RWPE2 (cell line): ENCODE data around the gene EPG5.
A peak's percentile ranks its signal among the peaks of the same experiment; 100 is the strongest.

Experiments
- ATAC-seq: fragments of 200-7000 bp; cut with Tn5 transposase; 3 replicates; pipeline ENCODE4 v1.9.1; 2021; ENCODE audit warnings: low read depth
- DNase-seq: peaks from one replicate; pipeline ENCODE4 v3.0.0-alpha.2; 2020; ENCODE audit warnings: low spot score
- H3K27ac ChIP-seq: fragments of 450-650 bp; 2 replicates; pipeline ENCODE4 v1.5.1; 2017; ENCODE audit warnings: mild to moderate bottlenecking; ENCODE audit not compliant: poor library complexity, severe bottlenecking
- H3K27me3 ChIP-seq: fragments of 250-450 bp; sonication (Bioruptor Pico); 2 replicates; pipeline ENCODE4 v1.5.1; 2021; ENCODE audit warnings: mild to moderate bottlenecking, moderate library complexity; ENCODE audit not compliant: insufficient read depth, poor library complexity, severe bottlenecking
- H3K36me3 ChIP-seq: fragments of 250-450 bp; sonication (Bioruptor Pico); 2 replicates; pipeline ENCODE4 v1.5.1; 2020; ENCODE audit warnings: low read depth, mild to moderate bottlenecking, moderate library complexity
- H3K4me1 ChIP-seq: fragments of 250-450 bp; sonication (Bioruptor Pico); 2 replicates; pipeline ENCODE4 v1.5.1; 2021; ENCODE audit warnings: mild to moderate bottlenecking, moderate library complexity; ENCODE audit not compliant: insufficient read depth, poor library complexity, severe bottlenecking
- H3K4me3 ChIP-seq: fragments of 250-450 bp; sonication (Bioruptor Pico); 2 replicates; pipeline ENCODE4 v1.5.1; 2021; ENCODE audit warnings: mild to moderate bottlenecking, moderate library complexity; ENCODE audit not compliant: severe bottlenecking
- H3K9me3 ChIP-seq: fragments of 250-450 bp; sonication (Bioruptor Pico); 2 replicates; pipeline ENCODE4 v1.5.1; 2021; ENCODE audit warnings: mild to moderate bottlenecking, moderate library complexity; ENCODE audit not compliant: severe bottlenecking
- TF ChIP-seq, protein P1 (sequence below): fragments of 450-650 bp; IDR thresholded peaks from one replicate; pipeline ENCODE4 v1.5.1; 2017; ENCODE audit warnings: mild to moderate bottlenecking, moderate library complexity; ENCODE audit not compliant: poor library complexity, severe bottlenecking

Gene EPG5

DNA sequence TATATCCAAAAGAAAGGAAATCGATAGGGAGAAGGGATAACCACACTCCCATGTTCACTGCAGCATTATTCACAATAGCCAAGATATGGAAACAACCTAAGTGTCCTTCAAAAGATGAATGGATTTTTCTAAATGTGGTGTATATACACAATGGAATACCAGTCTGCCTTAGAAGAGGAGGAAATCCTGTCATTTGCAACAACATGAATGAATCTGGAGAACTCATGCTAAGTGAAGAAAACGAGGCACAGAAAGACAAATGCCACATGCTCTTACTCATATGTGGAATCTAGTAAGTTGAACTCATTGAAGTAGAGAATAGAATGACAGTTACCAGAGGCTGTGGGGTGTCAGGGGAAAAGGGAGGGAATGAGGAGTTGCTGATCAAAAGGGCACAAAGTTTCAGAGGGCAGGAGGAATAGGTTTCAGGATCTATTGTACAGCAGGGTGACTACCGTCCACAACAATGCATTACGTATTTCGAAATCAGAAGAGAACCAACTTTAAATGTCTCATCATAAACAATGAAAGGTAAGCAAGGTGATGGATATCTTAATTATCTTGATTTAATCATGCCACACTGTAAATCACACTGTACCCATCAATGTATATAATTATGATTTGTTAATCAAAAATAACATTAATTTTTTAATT lies 95.6 kb downstream of the EPG5 start:
- DNase-seq = no peak
- H3K27me3 ChIP-seq = no peaks in the 10 kb centered on the region

DNA sequence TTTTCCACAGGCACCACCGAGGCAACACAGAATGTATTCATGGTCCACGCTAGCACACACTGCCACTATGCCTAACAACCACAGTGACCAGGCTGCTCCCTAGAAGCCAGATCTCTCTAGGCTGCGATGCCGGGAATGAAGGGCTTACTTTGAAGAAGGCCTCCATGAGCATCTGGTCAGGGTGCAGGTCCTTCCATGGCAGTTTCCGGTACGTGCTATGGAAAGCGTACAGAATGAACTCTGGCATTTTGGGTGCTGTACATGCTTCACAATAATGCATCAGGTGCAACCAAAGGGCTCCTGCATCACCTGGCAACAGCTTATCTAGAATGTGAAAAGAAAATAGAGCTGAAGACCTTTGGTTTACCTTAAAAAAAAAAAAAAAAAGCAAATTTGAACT lies 96.7 kb downstream of the EPG5 start:
- DNase-seq (no peak), ATAC-seq (no peak)
- TF ChIP-seq, protein P1, sequence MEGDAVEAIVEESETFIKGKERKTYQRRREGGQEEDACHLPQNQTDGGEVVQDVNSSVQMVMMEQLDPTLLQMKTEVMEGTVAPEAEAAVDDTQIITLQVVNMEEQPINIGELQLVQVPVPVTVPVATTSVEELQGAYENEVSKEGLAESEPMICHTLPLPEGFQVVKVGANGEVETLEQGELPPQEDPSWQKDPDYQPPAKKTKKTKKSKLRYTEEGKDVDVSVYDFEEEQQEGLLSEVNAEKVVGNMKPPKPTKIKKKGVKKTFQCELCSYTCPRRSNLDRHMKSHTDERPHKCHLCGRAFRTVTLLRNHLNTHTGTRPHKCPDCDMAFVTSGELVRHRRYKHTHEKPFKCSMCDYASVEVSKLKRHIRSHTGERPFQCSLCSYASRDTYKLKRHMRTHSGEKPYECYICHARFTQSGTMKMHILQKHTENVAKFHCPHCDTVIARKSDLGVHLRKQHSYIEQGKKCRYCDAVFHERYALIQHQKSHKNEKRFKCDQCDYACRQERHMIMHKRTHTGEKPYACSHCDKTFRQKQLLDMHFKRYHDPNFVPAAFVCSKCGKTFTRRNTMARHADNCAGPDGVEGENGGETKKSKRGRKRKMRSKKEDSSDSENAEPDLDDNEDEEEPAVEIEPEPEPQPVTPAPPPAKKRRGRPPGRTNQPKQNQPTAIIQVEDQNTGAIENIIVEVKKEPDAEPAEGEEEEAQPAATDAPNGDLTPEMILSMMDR = no peak
- no peak overlapping the region for H3K27ac ChIP-seq
- H3K4me3 ChIP-seq = no peak overlapping the region
- peaks cover 12% of the 10 kb centered on the region for H3K4me1 ChIP-seq
- H3K36me3 ChIP-seq = peaks cover 64% of the 10 kb centered on the region
- no peaks in the 10 kb centered on the region for H3K27me3 ChIP-seq
- no peaks in the 10 kb centered on the region for H3K9me3 ChIP-seq

More for the DNA sequence above, 95.6 kb downstream of the EPG5 start:
- Histone ChIP-seq H3K4me1 (peaks cover 12% of the 10 kb centered on the region), H3K9me3 (no peaks in the 10 kb centered on the region), H3K36me3 (peaks cover 63% of the 10 kb centered on the region), H3K4me3 (no peak overlapping the region), H3K27ac (peak overlapping the region; percentile 38)
- TF ChIP-seq, protein P1 = no peak
- peak; percentile 96 for ATAC-seq

- DNase-seq = no peak
- Histone ChIP-seq H3K9me3 (no peaks in the 10 kb centered on the region), H3K27me3 (no peaks in the 10 kb centered on the region), H3K4me3 (no peak overlapping the region), H3K36me3 (peaks cover 77% of the 10 kb centered on the region), H3K27ac (no peak overlapping the region), H3K4me1 (no peaks in the 10 kb centered on the region)
- TF ChIP-seq, protein P1 = no peak
- no peak for ATAC-seq
Measured at GRCh38 chr18:45865466-45865865, 101.7 kb downstream of the EPG5 start.

DNA sequence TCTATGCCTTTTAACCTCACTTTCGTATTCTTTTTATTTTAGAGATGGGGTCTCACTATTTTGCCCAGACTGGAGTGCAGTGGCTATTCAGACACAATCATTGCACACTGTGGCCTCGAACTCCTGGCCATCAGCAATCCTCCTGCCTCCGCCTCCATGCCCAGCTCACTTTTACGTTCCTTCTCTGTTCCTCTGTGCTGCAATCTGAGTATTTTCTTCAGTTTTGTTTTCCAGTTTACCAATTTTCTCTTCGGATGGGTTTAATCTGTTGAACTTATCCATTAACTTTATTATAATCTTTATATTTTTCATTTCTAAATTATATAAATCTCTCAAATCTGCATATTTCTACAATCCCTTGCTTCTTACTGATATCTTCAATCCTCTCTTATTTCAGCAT lies 103.0 kb downstream of the EPG5 start:
- Histone ChIP-seq H3K4me1 (no peaks in the 10 kb centered on the region), H3K4me3 (no peak overlapping the region), H3K9me3 (no peaks in the 10 kb centered on the region), H3K36me3 (peaks cover 84% of the 10 kb centered on the region), H3K27me3 (no peaks in the 10 kb centered on the region), H3K27ac (no peak overlapping the region)
- no peak for ATAC-seq
- no peak for DNase-seq
- TF ChIP-seq, protein P1 = no peak

DNA sequence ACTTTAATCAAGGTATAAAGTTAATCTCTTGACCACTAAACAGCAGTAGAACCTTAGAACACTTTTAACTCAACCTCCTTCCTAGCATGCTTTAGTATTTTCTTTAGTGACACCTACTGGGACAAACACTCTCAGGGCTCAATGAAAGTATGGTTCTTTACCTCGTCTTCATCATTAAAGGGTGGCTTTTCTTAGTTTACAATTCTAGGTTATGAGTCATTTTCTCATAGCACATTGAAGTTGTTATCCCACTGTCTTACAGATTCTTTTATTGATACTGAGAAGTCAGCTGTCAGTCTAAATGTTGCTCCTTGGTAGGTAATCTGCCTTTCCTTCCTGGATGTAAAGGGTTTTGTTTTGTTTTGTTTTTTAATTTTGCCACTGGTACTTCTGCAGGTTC lies 103.7 kb downstream of the EPG5 start:
- no peak for ATAC-seq
- H3K4me3 ChIP-seq = no peak overlapping the region
- no peaks in the 10 kb centered on the region for H3K4me1 ChIP-seq
- H3K27ac ChIP-seq = no peak overlapping the region
- peaks cover 90% of the 10 kb centered on the region for H3K36me3 ChIP-seq
- H3K27me3 ChIP-seq = no peaks in the 10 kb centered on the region
- TF ChIP-seq, protein P1 = no peak
- no peak for DNase-seq
- H3K9me3 ChIP-seq = no peaks in the 10 kb centered on the region
